Measurements from ENCODE around the gene DOHH.

- no peak for TF ChIP-seq POLR2A (IDR thresholded peaks at IDR 0.05)
- TF ChIP-seq, protein P1, sequence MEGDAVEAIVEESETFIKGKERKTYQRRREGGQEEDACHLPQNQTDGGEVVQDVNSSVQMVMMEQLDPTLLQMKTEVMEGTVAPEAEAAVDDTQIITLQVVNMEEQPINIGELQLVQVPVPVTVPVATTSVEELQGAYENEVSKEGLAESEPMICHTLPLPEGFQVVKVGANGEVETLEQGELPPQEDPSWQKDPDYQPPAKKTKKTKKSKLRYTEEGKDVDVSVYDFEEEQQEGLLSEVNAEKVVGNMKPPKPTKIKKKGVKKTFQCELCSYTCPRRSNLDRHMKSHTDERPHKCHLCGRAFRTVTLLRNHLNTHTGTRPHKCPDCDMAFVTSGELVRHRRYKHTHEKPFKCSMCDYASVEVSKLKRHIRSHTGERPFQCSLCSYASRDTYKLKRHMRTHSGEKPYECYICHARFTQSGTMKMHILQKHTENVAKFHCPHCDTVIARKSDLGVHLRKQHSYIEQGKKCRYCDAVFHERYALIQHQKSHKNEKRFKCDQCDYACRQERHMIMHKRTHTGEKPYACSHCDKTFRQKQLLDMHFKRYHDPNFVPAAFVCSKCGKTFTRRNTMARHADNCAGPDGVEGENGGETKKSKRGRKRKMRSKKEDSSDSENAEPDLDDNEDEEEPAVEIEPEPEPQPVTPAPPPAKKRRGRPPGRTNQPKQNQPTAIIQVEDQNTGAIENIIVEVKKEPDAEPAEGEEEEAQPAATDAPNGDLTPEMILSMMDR (IDR thresholded peaks at IDR 0.05): no peak
- no peak for TF ChIP-seq POLR2AphosphoS5 (IDR thresholded peaks at IDR 0.05; ENCODE audit: insufficient read depth in 1 of 2, low read depth in 1 of 2)
Observed at GRCh38 chr19:3533563-3534216, 33.2 kb upstream of the DOHH start.

All from vagina (tissue), 2 donors.